HEK293 (cell line): ENCODE results near the gene TCF12.

Experiments used
- CTCF ChIA-PET: fragments of 350-600 bp; formaldehyde crosslinking; extraction: SDS; loops from one replicate; lab custom pipeline; 2021; ENCODE audit warnings: antibody characterized with exemption; lab: Yijun Ruan, JAX
- POLR2A ChIA-PET: fragments of 300-600 bp; formaldehyde crosslinking; extraction: SDS; loops from one replicate; lab custom pipeline; 2020; ENCODE audit warnings: antibody characterized with exemption, inconsistent platforms; lab: Yijun Ruan, JAX
- H3K27ac ChIP-seq: fragments of 200-500 bp; sonication (Bioruptor generic); 2 replicates; pipeline ENCODE4 v1.5.1; 2014; ENCODE audit warnings: low read depth, low read length, control low read depth, inconsistent platforms; ENCODE audit errors: extremely low read depth
- H3K36me3 ChIP-seq, 2 experiments: fragments of 200-500 bp in 1 of 2; sonication (Bioruptor generic) in 1 of 2; 1 replicate in 1 of 2; 2 replicates in 1 of 2; pipeline ENCODE4 v1.5.1; 2014 to 2017; ENCODE audit warnings: inconsistent platforms in 2 of 2, low read length in 2 of 2; ENCODE audit not compliant: control insufficient read depth in 2 of 2, insufficient read depth in 1 of 2
- H3K4me1 ChIP-seq: fragments of 200-500 bp; sonication (Bioruptor generic); 2 replicates; pipeline ENCODE4 v1.5.1; 2014; ENCODE audit warnings: mild to moderate bottlenecking, low read length, inconsistent platforms; ENCODE audit not compliant: control insufficient read depth, insufficient read depth
- H3K4me3 ChIP-seq: 2 replicates; pipeline ENCODE4 v1.5.1; 2011; ENCODE audit warnings: low read depth, mild to moderate bottlenecking, control low read depth, low read length, moderate library complexity
- H3K9me3 ChIP-seq: fragments of 200-500 bp; sonication (Bioruptor generic); 2 replicates; pipeline ENCODE4 v1.5.1; 2014; ENCODE audit warnings: low read depth, low read length, inconsistent platforms; ENCODE audit not compliant: control insufficient read depth, insufficient read depth
- HOXA7 ChIP-seq: sonication (generic); formaldehyde crosslinking; IDR thresholded peaks from 2 replicates; pipeline ENCODE4 v1.8.1; 2022; ENCODE audit warnings: missing genetic modification reagents, borderline replicate concordance
- KLF9 ChIP-seq: fragments of 450-650 bp; formaldehyde crosslinking; IDR thresholded peaks from 2 replicates; pipeline ENCODE4 v1.5.1; 2016; ENCODE audit warnings: missing biosample characterization, missing genetic modification characterization, low read depth
- MYNN ChIP-seq: fragments of 450-650 bp; formaldehyde crosslinking; IDR thresholded peaks from 2 replicates; pipeline ENCODE4 v1.5.1; 2016; ENCODE audit warnings: missing biosample characterization, missing genetic modification characterization, borderline replicate concordance
- ZBTB17 ChIP-seq: fragments of 450-650 bp; formaldehyde crosslinking; IDR thresholded peaks from 2 replicates; pipeline ENCODE4 v1.5.1; 2016; ENCODE audit warnings: missing biosample characterization, missing genetic modification characterization
- ZFP69B ChIP-seq: fragments of 450-650 bp; formaldehyde crosslinking; IDR thresholded peaks from 2 replicates; pipeline ENCODE4 v1.5.1; 2016; ENCODE audit warnings: missing biosample characterization, missing genetic modification characterization
- ZNF10 ChIP-seq: fragments of 450-650 bp; formaldehyde crosslinking; IDR thresholded peaks from 2 replicates; pipeline ENCODE4 v1.5.1; 2017; ENCODE audit warnings: missing biosample characterization, missing genetic modification characterization
- ZNF121 ChIP-seq: fragments of 450-650 bp; formaldehyde crosslinking; IDR thresholded peaks from 2 replicates; pipeline ENCODE4 v1.5.1; 2016; ENCODE audit warnings: missing biosample characterization, missing genetic modification characterization
- ZNF16 ChIP-seq: fragments of 450-650 bp; formaldehyde crosslinking; IDR thresholded peaks from 2 replicates; pipeline ENCODE4 v1.5.1; 2016; ENCODE audit warnings: low read depth, missing biosample characterization, missing genetic modification characterization
- ZNF23 ChIP-seq: fragments of 450-650 bp; formaldehyde crosslinking; IDR thresholded peaks from 2 replicates; pipeline ENCODE4 v1.5.1; 2016; ENCODE audit warnings: missing biosample characterization, missing genetic modification characterization, borderline replicate concordance
- ZNF341 ChIP-seq: fragments of 450-650 bp; formaldehyde crosslinking; IDR thresholded peaks from 2 replicates; pipeline ENCODE4; 2016; ENCODE audit warnings: low read depth, missing biosample characterization, missing genetic modification characterization
- ZNF394 ChIP-seq: fragments of 450-650 bp; formaldehyde crosslinking; IDR thresholded peaks from 2 replicates; pipeline ENCODE4 v1.5.1; 2016; ENCODE audit warnings: missing biosample characterization, missing genetic modification characterization, mild to moderate bottlenecking, moderate library complexity, borderline replicate concordance
- ZNF510 ChIP-seq: fragments of 450-650 bp; formaldehyde crosslinking; IDR thresholded peaks from 2 replicates; pipeline ENCODE4 v1.5.1; 2018; ENCODE audit warnings: mild to moderate bottlenecking, missing genetic modification characterization, missing biosample characterization; ENCODE audit not compliant: insufficient replicate concordance
- ZNF514 ChIP-seq: fragments of 450-650 bp; formaldehyde crosslinking; IDR thresholded peaks from 2 replicates; pipeline ENCODE4 v1.5.1; 2016; ENCODE audit warnings: missing biosample characterization, missing genetic modification characterization
- ZNF626 ChIP-seq: fragments of 450-650 bp; sonication (Bioruptor Pico); formaldehyde crosslinking; IDR thresholded peaks from 2 replicates; pipeline ENCODE4 v1.5.1; 2018; ENCODE audit warnings: missing biosample characterization, missing genetic modification characterization, inconsistent platforms
- ZNF658 ChIP-seq: fragments of 450-650 bp; formaldehyde crosslinking; IDR thresholded peaks from 2 replicates; pipeline ENCODE4; 2016; ENCODE audit warnings: missing biosample characterization, missing genetic modification characterization
- ZSCAN16 ChIP-seq: fragments of 450-650 bp; formaldehyde crosslinking; IDR thresholded peaks from 2 replicates; pipeline ENCODE4 v1.5.1; 2016; ENCODE audit warnings: missing biosample characterization, missing genetic modification characterization
- TF ChIP-seq, protein P1 (sequence below): fragments of 450-650 bp; formaldehyde crosslinking; IDR thresholded peaks from 2 replicates; pipeline ENCODE4 v1.5.1; 2016; ENCODE audit warnings: missing biosample characterization, missing genetic modification characterization
- TF ChIP-seq, protein P2 (sequence below): fragments of 450-650 bp; formaldehyde crosslinking; IDR thresholded peaks from 2 replicates; pipeline ENCODE4 v1.5.1; 2016; ENCODE audit warnings: missing biosample characterization, missing genetic modification characterization
- TF ChIP-seq, protein P3 (sequence below): fragments of 450-650 bp; formaldehyde crosslinking; IDR thresholded peaks from 2 replicates; pipeline ENCODE4 v1.5.1; 2016; ENCODE audit warnings: missing biosample characterization, missing genetic modification characterization
- TF ChIP-seq, protein P4 (sequence below): sonication (generic); formaldehyde crosslinking; IDR thresholded peaks from 2 replicates; pipeline ENCODE4 v1.8.1; 2022; ENCODE audit warnings: mild to moderate bottlenecking, moderate library complexity, missing genetic modification reagents

The TCF12 gene

DNA sequence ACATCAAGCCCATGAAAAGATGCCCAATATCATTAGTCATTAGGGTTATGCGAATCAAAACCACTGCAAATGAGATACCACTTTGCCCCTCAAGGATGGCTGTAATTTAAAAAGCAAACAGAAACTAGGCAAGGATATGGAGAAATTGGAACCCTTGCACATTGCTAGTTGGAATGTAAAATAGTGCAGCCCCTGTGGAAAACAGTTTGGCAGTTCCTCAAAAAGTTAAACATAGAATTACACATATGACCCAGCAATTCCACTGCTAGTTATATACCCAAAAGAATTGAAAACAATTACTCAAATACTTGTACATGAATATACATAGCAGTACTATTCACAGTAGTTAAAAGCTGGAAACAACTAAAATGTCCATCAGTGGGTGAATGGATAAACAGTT lies 271.0 kb downstream of the TCF12 start:
- ChIA-PET CTCF (no interaction called here), POLR2A (no interaction called here)
- Histone ChIP-seq H3K36me3 (peaks cover 0 to 6% of the 10 kb centered on the region in 2 experiments; a peak in 2 of 3 replicates), H3K4me3 (no peak overlapping the region), H3K4me1 (no peaks in the 10 kb centered on the region), H3K27ac (no peak overlapping the region), H3K9me3 (no peaks in the 10 kb centered on the region)
- TF ChIP-seq ZNF121 (tag by site-specific recombination) (no peak), ZNF394 (tag by site-specific recombination) (no peak), MYNN (tag by site-specific recombination) (no peak), ZSCAN16 (tag by site-specific recombination) (no peak)
- TF ChIP-seq, protein P1, sequence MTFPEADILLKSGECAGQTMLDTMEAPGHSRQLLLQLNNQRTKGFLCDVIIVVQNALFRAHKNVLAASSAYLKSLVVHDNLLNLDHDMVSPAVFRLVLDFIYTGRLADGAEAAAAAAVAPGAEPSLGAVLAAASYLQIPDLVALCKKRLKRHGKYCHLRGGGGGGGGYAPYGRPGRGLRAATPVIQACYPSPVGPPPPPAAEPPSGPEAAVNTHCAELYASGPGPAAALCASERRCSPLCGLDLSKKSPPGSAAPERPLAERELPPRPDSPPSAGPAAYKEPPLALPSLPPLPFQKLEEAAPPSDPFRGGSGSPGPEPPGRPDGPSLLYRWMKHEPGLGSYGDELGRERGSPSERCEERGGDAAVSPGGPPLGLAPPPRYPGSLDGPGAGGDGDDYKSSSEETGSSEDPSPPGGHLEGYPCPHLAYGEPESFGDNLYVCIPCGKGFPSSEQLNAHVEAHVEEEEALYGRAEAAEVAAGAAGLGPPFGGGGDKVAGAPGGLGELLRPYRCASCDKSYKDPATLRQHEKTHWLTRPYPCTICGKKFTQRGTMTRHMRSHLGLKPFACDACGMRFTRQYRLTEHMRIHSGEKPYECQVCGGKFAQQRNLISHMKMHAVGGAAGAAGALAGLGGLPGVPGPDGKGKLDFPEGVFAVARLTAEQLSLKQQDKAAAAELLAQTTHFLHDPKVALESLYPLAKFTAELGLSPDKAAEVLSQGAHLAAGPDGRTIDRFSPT = no peak
- TF ChIP-seq, protein P2, sequence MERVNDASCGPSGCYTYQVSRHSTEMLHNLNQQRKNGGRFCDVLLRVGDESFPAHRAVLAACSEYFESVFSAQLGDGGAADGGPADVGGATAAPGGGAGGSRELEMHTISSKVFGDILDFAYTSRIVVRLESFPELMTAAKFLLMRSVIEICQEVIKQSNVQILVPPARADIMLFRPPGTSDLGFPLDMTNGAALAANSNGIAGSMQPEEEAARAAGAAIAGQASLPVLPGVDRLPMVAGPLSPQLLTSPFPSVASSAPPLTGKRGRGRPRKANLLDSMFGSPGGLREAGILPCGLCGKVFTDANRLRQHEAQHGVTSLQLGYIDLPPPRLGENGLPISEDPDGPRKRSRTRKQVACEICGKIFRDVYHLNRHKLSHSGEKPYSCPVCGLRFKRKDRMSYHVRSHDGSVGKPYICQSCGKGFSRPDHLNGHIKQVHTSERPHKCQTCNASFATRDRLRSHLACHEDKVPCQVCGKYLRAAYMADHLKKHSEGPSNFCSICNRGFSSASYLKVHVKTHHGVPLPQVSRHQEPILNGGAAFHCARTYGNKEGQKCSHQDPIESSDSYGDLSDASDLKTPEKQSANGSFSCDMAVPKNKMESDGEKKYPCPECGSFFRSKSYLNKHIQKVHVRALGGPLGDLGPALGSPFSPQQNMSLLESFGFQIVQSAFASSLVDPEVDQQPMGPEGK (tag by site-specific recombination) = no peak

DNA sequence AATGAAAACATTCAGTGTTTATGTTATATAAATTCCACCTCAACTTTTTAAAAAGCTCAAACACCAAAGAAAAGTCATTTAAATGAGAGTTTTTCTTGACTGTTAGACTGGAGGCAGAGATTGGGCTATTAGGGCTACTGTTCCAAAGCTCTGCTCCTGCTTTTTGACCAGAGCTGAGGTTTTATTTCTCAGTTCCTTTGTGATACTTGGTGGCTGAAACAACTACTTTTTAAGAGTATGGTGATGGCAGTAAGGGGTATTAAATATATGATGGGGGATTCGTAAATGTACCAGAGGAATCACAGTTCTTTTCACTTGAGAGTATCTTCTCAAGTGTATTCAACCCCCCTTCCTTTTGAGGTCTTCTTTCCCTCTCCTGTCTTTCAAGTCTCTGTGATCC lies 271.8 kb downstream of the TCF12 start:
- TF ChIP-seq ZFP69B (tag by site-specific recombination) (no peak), ZNF626 (no peak), KLF9 (tag by site-specific recombination) (no peak)
- TF ChIP-seq, all 188 proteins: peak for 0
- Histone ChIP-seq H3K36me3 (peaks cover 0 to 6% of the 10 kb centered on the region in 2 experiments; a peak in 2 of 3 replicates), H3K4me1 (no peaks in the 10 kb centered on the region), H3K4me3 (no peak overlapping the region), H3K9me3 (no peaks in the 10 kb centered on the region), H3K27ac (no peak overlapping the region)
- ChIA-PET CTCF (no interaction called here), POLR2A (no interaction called here)

DNA sequence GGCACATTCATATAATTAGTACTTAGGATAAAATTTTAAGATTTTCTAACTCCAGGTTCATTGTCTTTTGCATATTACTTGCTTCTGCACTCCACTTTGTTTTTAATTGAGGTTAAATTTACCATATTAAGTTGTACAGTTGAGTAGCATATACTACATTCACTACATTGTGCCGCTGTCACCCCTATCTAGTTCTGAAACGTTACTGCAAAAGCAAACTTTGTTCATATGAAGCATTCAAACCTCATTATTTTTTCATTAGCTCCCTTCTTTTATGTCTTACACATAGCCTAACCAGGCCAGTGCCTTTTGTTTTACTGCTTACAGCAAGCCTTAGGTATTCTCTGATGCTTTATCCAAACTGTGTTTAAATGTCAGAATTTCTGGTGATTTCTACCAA lies 274.7 kb downstream of the TCF12 start:
- ChIA-PET POLR2A (no interaction called here), CTCF (no interaction called here)
- no peaks in the 10 kb centered on the region for H3K4me1 ChIP-seq
- no peak overlapping the region for H3K4me3 ChIP-seq
- no peak overlapping the region for H3K27ac ChIP-seq
- no peaks in the 10 kb centered on the region for H3K9me3 ChIP-seq
- TF ChIP-seq, protein P3, sequence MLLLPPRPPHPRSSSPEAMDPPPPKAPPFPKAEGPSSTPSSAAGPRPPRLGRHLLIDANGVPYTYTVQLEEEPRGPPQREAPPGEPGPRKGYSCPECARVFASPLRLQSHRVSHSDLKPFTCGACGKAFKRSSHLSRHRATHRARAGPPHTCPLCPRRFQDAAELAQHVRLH = no peak
- TF ChIP-seq ZNF658 (tag by site-specific recombination) (no peak), ZBTB17 (no peak), ZNF16 (tag by site-specific recombination) (no peak), ZNF514 (tag by site-specific recombination) (no peak), ZNF341 (no peak), ZNF10 (no peak), ZNF510 (tag by site-specific recombination) (no peak), HOXA7 (no peak), ZNF23 (tag by site-specific recombination) (no peak)
- TF ChIP-seq, protein P4, sequence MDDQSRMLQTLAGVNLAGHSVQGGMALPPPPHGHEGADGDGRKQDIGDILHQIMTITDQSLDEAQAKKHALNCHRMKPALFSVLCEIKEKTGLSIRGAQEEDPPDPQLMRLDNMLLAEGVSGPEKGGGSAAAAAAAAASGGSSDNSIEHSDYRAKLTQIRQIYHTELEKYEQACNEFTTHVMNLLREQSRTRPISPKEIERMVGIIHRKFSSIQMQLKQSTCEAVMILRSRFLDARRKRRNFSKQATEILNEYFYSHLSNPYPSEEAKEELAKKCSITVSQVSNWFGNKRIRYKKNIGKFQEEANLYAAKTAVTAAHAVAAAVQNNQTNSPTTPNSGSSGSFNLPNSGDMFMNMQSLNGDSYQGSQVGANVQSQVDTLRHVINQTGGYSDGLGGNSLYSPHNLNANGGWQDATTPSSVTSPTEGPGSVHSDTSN (CRISPR knock-in tag) = no peak
- H3K36me3 ChIP-seq = peaks cover 0 to 6% of the 10 kb centered on the region in 2 experiments; a peak in 2 of 3 replicates
